Pancreas (tissue), 10 donors: ENCODE results near the gene VPS35L. TPM values are rescaled to one million over a fixed set of nuclear protein-coding genes. Genes with fewer than 3 reads are reported as not detected.

ENCODE experiments used
- ATAC-seq, 4 donors: fragments of 200-7000 bp; cut with Tn5 transposase; one replicate each; pipeline versions ENCODE4 v1.8.0 to v1.9.1; 2020; ENCODE audit warnings: mild to moderate bottlenecking in 4 of 4, moderate library complexity in 4 of 4
- DNase-seq, 6 donors: peaks; one replicate each; pipeline ENCODE4 v3.0.0-alpha.2; 2020
- FAIRE-seq: peaks from 2 replicates; lab custom pipeline; 2012; peaks lifted over from hg19 to GRCh38; lab: Jason Lieb, UNC
- H3K27ac ChIP-seq, 4 donors: fragments of 200-600 bp; sonication (generic); 1 replicate in 3 of 4; 2 replicates in 1 of 4; pipeline versions ENCODE4 v1.5.0 to v1.8.0; 2020
- H3K27me3 ChIP-seq, 4 donors: fragments of 200-600 bp; one replicate each; pipeline ENCODE4 v1.8.0; 2021
- H3K36me3 ChIP-seq, 3 donors: fragments of 200-600 bp; sonication (generic) in 1 of 3; one replicate each; pipeline versions ENCODE4 v1.5.0 to v1.8.0; 2020 to 2021
- H3K4me1 ChIP-seq, 3 donors: fragments of 200-600 bp; one replicate each; pipeline ENCODE4 v1.8.0; 2021
- H3K4me3 ChIP-seq, 4 donors: fragments of 200-600 bp; sonication (generic) in 2 of 4; one replicate each; pipeline versions ENCODE4 v1.5.0 to v1.8.0; 2020 to 2021
- H3K9me3 ChIP-seq, 4 donors: fragments of 200-600 bp; one replicate each; pipeline ENCODE4 v1.8.0; 2021
- CTCF ChIP-seq, 4 donors: fragments of 200-600 bp; sonication (generic) in 3 of 4; IDR thresholded peaks; one replicate each; pipeline versions ENCODE4 v1.5.0 to v1.8.0; 2021; ENCODE audit warnings: antibody characterized with exemption in 4 of 4
- WGBS, 2 donors: extraction: QIAGEN DNeasy Blood & Tissue Kit; methylation state at CpG; one replicate each; pipeline ENCODE4 v1.1.7; 2013; 5-methylcytosine and 5-hydroxymethylcytosine counted together
- intact Hi-C, 3 donors: fragments of 100-400 bp; cut with DNase I; formaldehyde crosslinking; loops; one replicate each; pipeline versions ENCODE4 v1.11.1 to v1.14.2; 2022
- polyA plus RNA-seq, 2 donors: library from polyadenylated mRNA; stranded (reverse); fragments of 200-250 nt; gene quantifications; one replicate each; pipeline ENCODE4 v1.2.3, GENCODE V29; 2013
- total RNA-seq, 6 donors: library from RNA; stranded (reverse); fragmentation: NEBNext Ultra II Directional in 4 of 6; extraction: Animal tissue kit (Norgen Biotek cat#: 25700) in 4 of 6; gene quantifications; one replicate each; pipeline versions ENCODE4 v1.2.1 to v1.2.4, GENCODE V29; 2021 to 2023
- donor health status: healthy with polysubstance abuse.
- donor health status: DM: no; HTN: no; CAD: no; lungs with moderate emphysema.
- donor health status: DM: no; HTN: no; CAD: no.
- donor health status: control.
- donor health status: control.
- donor health status: Bipolar disorder and iron deficiency.
- donor health status: DM: yes; HTN: yes; CAD: no.
- donor health status: DM: no; HTN: no; CAD: no.
- donor health status: DM: no; HTN: no; CAD: no.
- donor health status: DM: yes; HTN: yes; CAD: no.

Gene VPS35L
- total and polyA plus RNA-seq, 8 donors, result 15.2 to 35.3 (median 22.3) TPM

- Histone ChIP-seq H3K27ac (no peak overlapping the region), H3K9me3 (no peaks in the 10 kb centered on the region), H3K4me1 (peaks cover 0 to 4% (median 0%) of the 10 kb centered on the region in 3 donors), H3K27me3 (no peaks in the 10 kb centered on the region), H3K36me3 (peaks cover 0 to 11% (median 0%) of the 10 kb centered on the region in 3 donors), H3K4me3 (no peak overlapping the region)
- no peak for DNase-seq
- no peak for TF ChIP-seq CTCF (IDR thresholded peaks at IDR 0.05)
- ATAC-seq, result peak in 1 of 4 donors; percentile 27
- intact Hi-C loops, result loop anchor here in 2 of 3 donors (5.0 to 10.0 kb wide), 2 partner anchors 295 to 307 kb away; partner anchors contain the start of gene GPRC5B (in 1 of the 2)
- WGBS, 2 donors, result 53% methylated on average over 8 of the region's 8 CpGs
- FAIRE-seq, result no peak
Observed at GRCh38 chr16:19589771-19590302, 34.3 kb downstream of the VPS35L start.

GRCh38 chr16:19595043-19595767, 39.7 kb downstream of the VPS35L start:
- Histone ChIP-seq H3K27me3 (no peaks in the 10 kb centered on the region), H3K36me3 (peaks cover 0 to 11% (median 0%) of the 10 kb centered on the region in 3 donors), H3K27ac (no peak overlapping the region), H3K4me1 (no peaks in the 10 kb centered on the region), H3K9me3 (no peaks in the 10 kb centered on the region), H3K4me3 (no peak overlapping the region)
- DNase-seq (peak in 3 of 6 donors; percentile 31 to 69 (median 69)), ATAC-seq (peak in 2 of 4 donors; percentile 93), FAIRE-seq (no peak)
- intact Hi-C loops, result loop anchor here in 2 of 3 donors (5.0 to 10.0 kb wide), 2 partner anchors 290 to 292 kb away; partner anchors contain the start of gene GPRC5B (in 1 of the 2)
- TF ChIP-seq CTCF (IDR thresholded peaks at IDR 0.05), result no peak
- WGBS, 2 donors, result 59 to 70% methylated on average over 19 of the region's 19 CpGs

GRCh38 chr16:19598805-19599510, 43.5 kb downstream of the VPS35L start:
- DNase-seq (no peak), ATAC-seq (no peak), FAIRE-seq (no peak)
- no peak overlapping the region for H3K27ac ChIP-seq
- no peaks in the 10 kb centered on the region for H3K9me3 ChIP-seq
- H3K27me3 ChIP-seq, result no peaks in the 10 kb centered on the region
- H3K4me3 ChIP-seq, result no peak overlapping the region
- intact Hi-C loops, result loop anchor here in 2 of 3 donors (5.0 to 10.0 kb wide), 2 partner anchors 286 to 288 kb away; partner anchors contain the start of gene GPRC5B (in 1 of the 2)
- H3K36me3 ChIP-seq, result peaks cover 0 to 4% (median 0%) of the 10 kb centered on the region in 3 donors
- no peaks in the 10 kb centered on the region for H3K4me1 ChIP-seq
- no peak for TF ChIP-seq CTCF (IDR thresholded peaks at IDR 0.05)
- WGBS, 2 donors, result 70 to 78% methylated on average over 6 of the region's 6 CpGs

- ATAC-seq (no peak), FAIRE-seq (no peak), DNase-seq (no peak)
- Histone ChIP-seq H3K4me3 (no peak overlapping the region), H3K4me1 (no peaks in the 10 kb centered on the region), H3K27ac (no peak overlapping the region), H3K36me3 (peaks cover 0 to 4% (median 0%) of the 10 kb centered on the region in 3 donors), H3K27me3 (no peaks in the 10 kb centered on the region), H3K9me3 (no peaks in the 10 kb centered on the region)
- intact Hi-C loops, result loop anchor here (5.0 to 10.0 kb wide), 2 partner anchors 285 to 287 kb away; partner anchors contain the start of gene GPRC5B (in 1 of the 3)
- 70 to 80% methylated on average over 5 of the region's 5 CpGs for WGBS, 2 donors
- no peak for TF ChIP-seq CTCF (IDR thresholded peaks at IDR 0.05)
Observed at GRCh38 chr16:19599968-19600716, 44.6 kb downstream of the VPS35L start.
